ENCODE measurements around the gene ARHGAP35. TPM values are rescaled to one million over a fixed set of nuclear protein-coding genes. Genes with fewer than 3 reads are reported as not detected.

The ARHGAP35 gene
- total RNA-seq, 4 donors from 2014 or later: 49.7 to 94.5 (median 77.7) TPM

- Histone ChIP-seq H3K27ac (replicated peaks in 1 of 4) (no peak overlapping the region), H3K4me3 (no peak overlapping the region), H3K9me3 (no peaks in the 10 kb centered on the region), H3K27me3 (no peaks in the 10 kb centered on the region), H3K36me3 (no peaks in the 10 kb centered on the region), H3K4me1 (peaks cover 0 to 8% (median 6%) of the 10 kb centered on the region in 4 donors)
- intact Hi-C loops (cut with DNase I): no loop called here
- DNase-seq (ENCODE audit: extremely low spot score): no peak
- TF ChIP-seq POLR2AphosphoS5 (IDR thresholded peaks at IDR 0.05) (no peak), EP300 (IDR thresholded peaks at IDR 0.05) (no peak), CTCF (IDR thresholded peaks at IDR 0.05) (no peak), POLR2A (IDR thresholded peaks at IDR 0.05; ENCODE audit: low read depth) (no peak)
- WGBS: 87% methylated on average over 5 of the region's 5 CpGs
Measured at GRCh38 chr19:46825731-46826055, 35.1 kb upstream of the ARHGAP35 start.

- no peak for DNase-seq (ENCODE audit: extremely low spot score)
- 82% methylated on average over 5 of the region's 5 CpGs for WGBS
Measured at GRCh38 chr19:46828484-46828883, 32.3 kb upstream of the ARHGAP35 start.

DNA sequence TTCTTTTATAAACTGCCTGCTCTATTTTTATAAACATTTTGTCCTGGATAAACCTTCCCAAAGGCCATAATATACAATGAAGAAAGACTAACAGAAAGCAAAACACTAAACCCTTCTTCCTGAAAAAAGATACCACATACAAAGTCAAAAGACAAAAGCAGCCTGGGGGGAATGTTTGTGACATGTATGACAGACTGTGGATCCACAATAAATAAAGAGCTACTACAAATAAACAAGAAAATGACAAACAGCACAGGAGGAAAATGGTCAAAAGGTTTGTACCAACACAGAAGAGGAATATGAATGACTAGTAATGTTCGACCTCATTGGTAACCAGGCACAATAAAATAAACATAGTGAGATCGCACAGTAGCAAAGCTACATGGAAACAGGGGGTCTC is 29.9 kb upstream of the ARHGAP35 start:
- H3K36me3 ChIP-seq: no peaks in the 10 kb centered on the region
- H3K4me3 ChIP-seq: no peak overlapping the region
- TF ChIP-seq POLR2A (IDR thresholded peaks at IDR 0.05; ENCODE audit: low read depth): no peak
- no peak for TF ChIP-seq POLR2AphosphoS5 (IDR thresholded peaks at IDR 0.05)
- no peak for TF ChIP-seq EP300 (IDR thresholded peaks at IDR 0.05)
- no peak for TF ChIP-seq CTCF (IDR thresholded peaks at IDR 0.05)
- no peaks in the 10 kb centered on the region for H3K27me3 ChIP-seq
- intact Hi-C loops (cut with DNase I): no loop called here
- WGBS: 85% methylated on average over 2 of the region's 2 CpGs
- DNase-seq (ENCODE audit: extremely low spot score): no peak
- H3K9me3 ChIP-seq: no peaks in the 10 kb centered on the region
- H3K27ac ChIP-seq (replicated peaks in 1 of 4): peak overlapping the region in 1 of 4 donors; percentile 2
- peaks cover 0 to 6% (median 0%) of the 10 kb centered on the region in 4 donors for H3K4me1 ChIP-seq

More at GRCh38 chr19:46828484-46828883, 32.3 kb upstream of the ARHGAP35 start:
- no peaks in the 10 kb centered on the region for H3K4me1 ChIP-seq
- no peak overlapping the region for H3K27ac ChIP-seq (replicated peaks in 1 of 4)
- H3K36me3 ChIP-seq: no peaks in the 10 kb centered on the region
- no peaks in the 10 kb centered on the region for H3K9me3 ChIP-seq
- no peak for TF ChIP-seq POLR2AphosphoS5 (IDR thresholded peaks at IDR 0.05)
- no peak for TF ChIP-seq POLR2A (IDR thresholded peaks at IDR 0.05; ENCODE audit: low read depth)
- no peak for TF ChIP-seq EP300 (IDR thresholded peaks at IDR 0.05)
- TF ChIP-seq CTCF (IDR thresholded peaks at IDR 0.05): no peak
- intact Hi-C loops (cut with DNase I): no loop called here
- H3K4me3 ChIP-seq: no peak overlapping the region
- H3K27me3 ChIP-seq: no peaks in the 10 kb centered on the region

DNA sequence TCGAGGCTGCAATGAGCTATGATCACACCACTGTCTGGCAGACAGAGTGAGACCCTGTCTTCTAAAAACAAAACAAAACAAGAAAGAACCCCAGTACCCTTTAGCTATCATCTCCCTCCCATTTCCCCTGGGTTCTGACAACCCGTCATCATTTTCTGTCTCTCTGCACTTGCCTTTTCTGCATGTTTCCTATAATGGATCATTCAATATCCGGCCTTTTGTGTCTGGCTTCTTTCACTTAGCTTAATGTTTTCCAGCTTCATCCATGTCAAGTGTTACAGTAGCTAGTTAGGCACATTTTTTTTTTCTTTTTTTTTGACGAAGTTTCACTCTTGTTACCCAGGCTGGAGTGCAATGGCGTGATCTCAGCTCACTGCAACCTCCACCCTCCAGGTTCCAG is 26.7 kb upstream of the ARHGAP35 start:
- Histone ChIP-seq H3K27me3 (no peaks in the 10 kb centered on the region), H3K9me3 (no peaks in the 10 kb centered on the region), H3K4me3 (no peak overlapping the region), H3K36me3 (peaks cover 8 to 20% (median 19%) of the 10 kb centered on the region in 4 donors), H3K27ac (replicated peaks in 1 of 4) (no peak overlapping the region), H3K4me1 (peaks cover 0 to 13% (median 9%) of the 10 kb centered on the region in 4 donors)
- 69% methylated on average over 5 of the region's 5 CpGs for WGBS
- intact Hi-C loops (cut with DNase I): no loop called here
- TF ChIP-seq CTCF (IDR thresholded peaks at IDR 0.05) (no peak), POLR2AphosphoS5 (IDR thresholded peaks at IDR 0.05) (no peak), EP300 (IDR thresholded peaks at IDR 0.05) (no peak), POLR2A (IDR thresholded peaks at IDR 0.05; ENCODE audit: low read depth) (no peak)
- no peak for DNase-seq (ENCODE audit: extremely low spot score)

DNA sequence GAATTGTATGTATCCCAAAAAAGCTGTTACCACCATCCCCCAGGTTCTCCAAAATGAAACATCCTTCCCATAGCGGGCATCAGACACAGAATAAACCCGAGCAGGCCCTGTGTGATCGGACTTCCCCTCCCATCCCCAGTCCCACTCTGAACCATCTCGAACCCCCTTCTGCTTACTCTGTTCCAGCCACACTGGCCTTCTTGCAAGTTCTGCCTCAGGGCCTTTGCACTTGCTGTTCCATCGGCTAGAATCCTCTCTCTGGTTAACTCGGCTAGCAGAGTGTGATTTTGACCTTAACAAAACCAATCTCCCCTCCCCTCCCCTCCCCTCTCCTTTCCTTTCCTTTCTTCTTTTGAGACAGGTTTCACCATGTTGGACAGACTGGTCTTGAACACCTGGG is 25.8 kb upstream of the ARHGAP35 start:
- Histone ChIP-seq H3K9me3 (no peaks in the 10 kb centered on the region), H3K27me3 (no peaks in the 10 kb centered on the region), H3K4me1 (peaks cover 0 to 17% (median 9%) of the 10 kb centered on the region in 4 donors), H3K4me3 (no peak overlapping the region), H3K36me3 (peaks cover 8 to 28% (median 27%) of the 10 kb centered on the region in 4 donors), H3K27ac (replicated peaks in 1 of 4) (no peak overlapping the region)
- TF ChIP-seq CTCF (IDR thresholded peaks at IDR 0.05) (no peak), POLR2A (IDR thresholded peaks at IDR 0.05; ENCODE audit: low read depth) (no peak)
- no peak for DNase-seq (ENCODE audit: extremely low spot score)
- 97% methylated on average over 6 of the region's 6 CpGs for WGBS
- intact Hi-C loops (cut with DNase I): no loop called here

Data from esophagus muscularis mucosa (tissue), 4 donors.